ENCODE data around the gene VAMP5. TPM values are rescaled to one million over a fixed set of nuclear protein-coding genes. Genes with fewer than 3 reads are reported as not detected.

The VAMP5 gene
- total RNA-seq, 4 donors from 2014 or later: 39.6 to 91.6 (median 55.6) TPM

DNA sequence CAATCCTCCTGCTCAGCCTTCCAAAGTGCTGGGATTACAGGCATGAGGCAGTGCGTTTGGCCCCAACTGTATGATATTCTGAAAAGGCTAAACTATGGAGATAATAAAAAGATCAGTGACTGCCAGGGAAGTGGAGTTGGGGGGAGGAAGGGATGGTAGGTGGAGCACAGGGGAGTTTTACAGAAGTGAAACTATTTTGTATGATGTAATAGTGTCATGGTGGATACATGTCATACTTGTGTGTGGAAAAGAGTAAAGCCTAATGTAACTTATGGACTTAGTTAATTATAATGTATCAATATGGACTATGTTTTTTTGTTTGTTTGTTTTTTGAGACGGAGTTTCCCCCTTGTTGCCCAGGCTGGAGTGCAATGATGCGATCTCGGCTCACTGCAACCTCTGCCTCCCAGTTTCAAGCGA, 20.1 kb upstream of the VAMP5 start:
- H3K4me3 ChIP-seq: no peak overlapping the region
- no peaks in the 10 kb centered on the region for H3K27me3 ChIP-seq
- no peaks in the 10 kb centered on the region for H3K9me3 ChIP-seq
- peaks cover 0 to 24% (median 17%) of the 10 kb centered on the region in 4 donors for H3K4me1 ChIP-seq
- peaks cover 0 to 2% (median 0%) of the 10 kb centered on the region in 3 donors for H3K36me3 ChIP-seq
- DNase-seq (ENCODE audit: low spot score in 2 of 2): no peak
- no peak for TF ChIP-seq POLR2A (IDR thresholded peaks at IDR 0.05)
- TF ChIP-seq, protein P1, sequence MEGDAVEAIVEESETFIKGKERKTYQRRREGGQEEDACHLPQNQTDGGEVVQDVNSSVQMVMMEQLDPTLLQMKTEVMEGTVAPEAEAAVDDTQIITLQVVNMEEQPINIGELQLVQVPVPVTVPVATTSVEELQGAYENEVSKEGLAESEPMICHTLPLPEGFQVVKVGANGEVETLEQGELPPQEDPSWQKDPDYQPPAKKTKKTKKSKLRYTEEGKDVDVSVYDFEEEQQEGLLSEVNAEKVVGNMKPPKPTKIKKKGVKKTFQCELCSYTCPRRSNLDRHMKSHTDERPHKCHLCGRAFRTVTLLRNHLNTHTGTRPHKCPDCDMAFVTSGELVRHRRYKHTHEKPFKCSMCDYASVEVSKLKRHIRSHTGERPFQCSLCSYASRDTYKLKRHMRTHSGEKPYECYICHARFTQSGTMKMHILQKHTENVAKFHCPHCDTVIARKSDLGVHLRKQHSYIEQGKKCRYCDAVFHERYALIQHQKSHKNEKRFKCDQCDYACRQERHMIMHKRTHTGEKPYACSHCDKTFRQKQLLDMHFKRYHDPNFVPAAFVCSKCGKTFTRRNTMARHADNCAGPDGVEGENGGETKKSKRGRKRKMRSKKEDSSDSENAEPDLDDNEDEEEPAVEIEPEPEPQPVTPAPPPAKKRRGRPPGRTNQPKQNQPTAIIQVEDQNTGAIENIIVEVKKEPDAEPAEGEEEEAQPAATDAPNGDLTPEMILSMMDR (IDR thresholded peaks at IDR 0.05): no peak
- TF ChIP-seq EP300 (IDR thresholded peaks at IDR 0.05): peak in 1 of 2 donors; percentile 26
- H3K27ac ChIP-seq: no peak overlapping the region
- WGBS, 2 donors: 86 to 87% methylated on average over 5 of the region's 5 CpGs

DNA sequence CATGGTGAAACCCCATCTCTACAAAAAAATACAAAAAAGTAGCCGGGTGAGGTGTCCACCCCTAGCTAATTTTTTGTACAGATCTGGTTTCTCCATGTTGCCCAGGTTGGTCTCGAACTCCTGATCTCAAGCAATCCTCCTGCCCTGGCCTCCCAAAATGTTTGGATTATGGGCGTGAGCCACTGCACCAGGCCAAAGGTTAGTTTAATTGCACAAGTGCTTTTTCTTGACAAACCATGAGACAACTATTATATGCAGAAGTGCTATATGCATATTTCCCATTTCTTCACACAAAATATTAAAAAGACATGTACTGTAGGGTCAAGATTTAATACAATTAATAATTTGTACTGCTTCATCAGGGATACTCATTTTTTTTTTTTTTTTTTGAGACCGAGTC, 18.0 kb upstream of the VAMP5 start:
- TF ChIP-seq EP300 (IDR thresholded peaks at IDR 0.05) (no peak), POLR2A (IDR thresholded peaks at IDR 0.05) (no peak)
- TF ChIP-seq, protein P1 (IDR thresholded peaks at IDR 0.05): no peak
- Histone ChIP-seq H3K36me3 (no peaks in the 10 kb centered on the region), H3K27me3 (no peaks in the 10 kb centered on the region), H3K27ac (no peak overlapping the region), H3K4me3 (no peak overlapping the region), H3K9me3 (no peaks in the 10 kb centered on the region), H3K4me1 (peaks cover 0 to 6% (median 3%) of the 10 kb centered on the region in 4 donors)
- WGBS, 2 donors: 80 to 87% methylated on average over 4 of the region's 4 CpGs
- no peak for DNase-seq (ENCODE audit: low spot score in 2 of 2)

DNA sequence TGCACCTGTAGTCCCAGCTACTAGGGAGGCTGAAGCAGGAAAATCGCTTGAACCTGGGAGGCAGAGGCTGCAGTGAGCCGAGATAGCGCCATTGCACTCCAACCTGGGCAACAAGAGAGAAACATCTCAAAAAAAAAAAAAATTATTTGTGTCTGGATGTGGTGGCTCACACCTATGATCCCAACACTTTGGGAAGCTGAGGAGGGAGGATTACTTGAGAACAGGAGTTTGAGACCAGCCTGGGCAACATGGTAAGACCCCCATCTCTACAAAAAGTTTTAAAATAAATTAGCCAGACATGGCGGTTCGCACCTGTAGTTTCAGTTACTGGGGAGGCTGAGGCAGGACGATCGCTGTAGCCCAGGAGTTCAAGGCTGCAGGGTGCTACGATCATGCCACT, 8.5 kb upstream of the VAMP5 start:
- Histone ChIP-seq H3K36me3 (no peaks in the 10 kb centered on the region), H3K4me1 (peaks cover 0 to 37% (median 19%) of the 10 kb centered on the region in 4 donors), H3K27me3 (no peaks in the 10 kb centered on the region), H3K27ac (no peak overlapping the region), H3K9me3 (no peaks in the 10 kb centered on the region), H3K4me3 (no peak overlapping the region)
- TF ChIP-seq, protein P1 (IDR thresholded peaks at IDR 0.05): no peak
- TF ChIP-seq EP300 (IDR thresholded peaks at IDR 0.05) (no peak), POLR2A (IDR thresholded peaks at IDR 0.05) (no peak)
- 78 to 83% methylated on average over 8 of the region's 8 CpGs for WGBS, 2 donors
- DNase-seq (ENCODE audit: low spot score in 2 of 2): no peak

DNA sequence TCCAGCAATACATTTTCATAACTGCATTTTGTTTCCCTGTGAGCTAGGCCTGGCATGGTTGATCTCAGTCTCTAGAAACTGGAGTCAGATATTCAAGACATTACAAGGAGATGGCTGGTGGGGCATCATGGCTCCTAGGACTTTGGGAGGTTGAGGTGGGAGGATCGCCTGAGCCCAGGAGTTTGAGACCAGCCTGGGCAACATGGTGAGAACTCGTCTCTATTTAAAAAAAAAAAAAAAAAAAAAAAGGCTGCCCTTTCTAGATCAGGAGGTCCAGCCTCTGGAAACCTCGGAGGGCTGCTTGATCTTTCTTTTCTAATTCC, 7.2 kb upstream of the VAMP5 start:
- no peak for DNase-seq (ENCODE audit: low spot score in 2 of 2)
- Histone ChIP-seq H3K27ac (peak overlapping the region in 3 of 4 donors; percentile 69 to 78 (median 76)), H3K4me3 (peak overlapping the region in 1 of 4 donors; percentile 38), H3K9me3 (no peaks in the 10 kb centered on the region), H3K4me1 (peaks cover 0 to 37% (median 19%) of the 10 kb centered on the region in 4 donors), H3K27me3 (no peaks in the 10 kb centered on the region), H3K36me3 (no peaks in the 10 kb centered on the region)
- TF ChIP-seq POLR2A (IDR thresholded peaks at IDR 0.05) (no peak), EP300 (IDR thresholded peaks at IDR 0.05) (no peak)
- TF ChIP-seq, protein P1 (IDR thresholded peaks at IDR 0.05): no peak
- WGBS, 2 donors: 71 to 73% methylated on average over 3 of the region's 3 CpGs

DNA sequence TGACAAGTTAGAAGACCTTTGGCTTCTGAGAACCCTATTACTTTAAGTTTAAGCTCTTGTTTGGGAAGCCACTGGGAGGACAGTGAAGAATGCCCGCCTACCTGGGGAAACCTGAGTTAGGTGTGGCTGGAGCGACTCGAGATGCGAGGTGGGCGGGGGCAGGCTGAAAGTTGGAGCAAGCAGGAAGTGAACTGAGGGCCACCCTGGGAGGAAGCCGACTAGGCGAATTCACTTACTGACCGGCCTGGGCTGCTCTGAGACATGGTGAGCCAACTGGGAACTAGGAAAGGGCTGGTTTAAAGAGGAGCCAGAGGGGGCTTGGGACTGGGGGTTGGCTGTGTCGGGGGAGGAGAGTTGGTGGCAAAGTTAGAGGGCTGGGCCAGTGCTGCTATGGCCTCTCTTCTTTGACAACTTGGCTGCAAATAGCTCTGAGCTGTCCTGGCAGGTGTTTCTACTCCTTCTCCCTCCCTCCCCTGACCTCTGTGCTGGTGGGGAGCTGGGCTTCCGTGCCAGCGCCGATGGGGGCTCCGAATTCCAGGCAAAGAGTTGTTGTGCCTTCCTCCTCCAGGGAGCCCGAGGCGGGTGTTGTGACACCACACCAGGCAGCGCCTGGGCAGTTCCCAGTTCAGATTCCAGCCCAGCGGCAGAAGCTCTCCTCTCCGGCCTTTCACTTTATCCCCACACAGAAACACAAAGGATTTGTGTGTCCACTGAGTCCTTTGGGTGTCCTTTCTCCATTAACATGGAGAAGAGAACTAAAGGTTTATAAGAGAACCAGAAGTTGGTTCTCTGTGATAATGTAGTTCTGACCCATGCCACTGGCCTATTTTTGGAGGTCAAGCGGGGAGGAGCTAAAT, 6.6 kb upstream of the VAMP5 start, which contains the start of gene VAMP8:
VAMP8 (plus strand) TSS at position 201 of the 857 bp plus-strand sequence; CDS start at position 262, 61 bp downstream.
- Histone ChIP-seq H3K27me3 (no peaks in the 10 kb centered on the region), H3K4me1 (peaks cover 0 to 38% (median 19%) of the 10 kb centered on the region in 4 donors), H3K9me3 (no peaks in the 10 kb centered on the region), H3K27ac (peak within 1 kb of the TSS in 3 of 4 donors; percentile 69 to 78 (median 76)), H3K36me3 (no peaks in the 10 kb centered on the region), H3K4me3 (peak within 1 kb of the TSS in 2 of 4 donors; percentile 38 to 42)
- WGBS, 2 donors: 50 to 52% methylated on average over 19 of the region's 19 CpGs
- DNase-seq (ENCODE audit: low spot score in 2 of 2): no peak
- TF ChIP-seq POLR2A (IDR thresholded peaks at IDR 0.05) (no peak), EP300 (IDR thresholded peaks at IDR 0.05) (no peak)
- TF ChIP-seq, protein P1 (IDR thresholded peaks at IDR 0.05): no peak
